Liver (tissue), 9 donors: ENCODE measurements around the gene ADGRL2. TPM values are rescaled to one million over a fixed set of nuclear protein-coding genes. Genes with fewer than 3 reads are reported as not detected.
A peak's percentile ranks its signal among the peaks of the same experiment; 100 is the strongest.

Experiments
- DNase-seq: peaks from one replicate; pipeline ENCODE4 v3.0.0-alpha.2; 2017; ENCODE audit warnings: low spot score
- H3K27ac ChIP-seq, 2 donors: one replicate each; pipeline ENCODE4 v1.7.0; 2013; ENCODE audit warnings: inconsistent platforms in 2 of 2, low read length in 2 of 2, control low read depth in 1 of 2, low read depth in 1 of 2, mild to moderate bottlenecking in 1 of 2
- H3K27me3 ChIP-seq, 4 donors: one replicate each; pipeline versions ENCODE4 v1.6.1 to v1.7.0; 2013; ENCODE audit warnings: low read length in 3 of 4, inconsistent platforms in 1 of 4, mild to moderate bottlenecking in 1 of 4, moderate library complexity in 1 of 4; ENCODE audit not compliant: control insufficient read depth in 4 of 4, insufficient read depth in 4 of 4
- H3K36me3 ChIP-seq, 4 donors: one replicate each; pipeline versions ENCODE4 v1.6.1 to v1.7.0; 2013; ENCODE audit warnings: low read length in 3 of 4, mild to moderate bottlenecking in 3 of 4, low read depth in 1 of 4, moderate library complexity in 1 of 4; ENCODE audit not compliant: control insufficient read depth in 4 of 4, insufficient read depth in 3 of 4
- H3K4me1 ChIP-seq, 4 donors: one replicate each; pipeline versions ENCODE4 v1.6.1 to v1.7.0; 2013; ENCODE audit warnings: low read length in 3 of 4, mild to moderate bottlenecking in 3 of 4, moderate library complexity in 1 of 4; ENCODE audit not compliant: control insufficient read depth in 4 of 4, insufficient read depth in 4 of 4
- H3K4me3 ChIP-seq, 3 donors: one replicate each; pipeline versions ENCODE4 v1.6.1 to v1.7.0; 2013; ENCODE audit warnings: low read length in 3 of 3, control low read depth in 1 of 3, low read depth in 1 of 3, mild to moderate bottlenecking in 1 of 3
- H3K9ac ChIP-seq, 2 donors: one replicate each; pipeline ENCODE4 v1.7.0; 2013; ENCODE audit warnings: low read length in 2 of 2, mild to moderate bottlenecking in 2 of 2, moderate library complexity in 2 of 2, control low read depth in 1 of 2, low read depth in 1 of 2
- H3K9me3 ChIP-seq, 4 donors: one replicate each; pipeline versions ENCODE4 v1.6.1 to v1.7.0; 2013; ENCODE audit warnings: low read length in 3 of 4; ENCODE audit not compliant: control insufficient read depth in 4 of 4
- GABPA ChIP-seq, 2 donors: IDR thresholded peaks in 1 of 2; conservative IDR thresholded peaks in 1 of 2; 2 replicates each; pipeline ENCODE4 v1.6.1; 2016; ENCODE audit warnings: antibody characterized with exemption in 2 of 2, mild to moderate bottlenecking in 1 of 2, moderate library complexity in 1 of 2
- HNF4A ChIP-seq, 2 donors: conservative IDR thresholded peaks; 2 replicates each; pipeline ENCODE4 v1.6.1; 2016; ENCODE audit warnings: antibody characterized with exemption in 2 of 2, mild to moderate bottlenecking in 2 of 2
- JUND ChIP-seq, 2 donors: IDR thresholded peaks; 2 replicates each; pipeline ENCODE4 v1.6.1; 2016; ENCODE audit warnings: antibody characterized with exemption in 2 of 2
- MAX ChIP-seq: IDR thresholded peaks from 2 replicates; pipeline ENCODE4 v1.6.1; 2016; ENCODE audit warnings: antibody characterized with exemption
- NR2F2 ChIP-seq: IDR thresholded peaks from 2 replicates; pipeline ENCODE4 v1.6.1; 2016; ENCODE audit warnings: antibody characterized with exemption
- RAD21 ChIP-seq, 2 donors: IDR thresholded peaks; 2 replicates each; pipeline ENCODE4 v1.6.1; 2016; ENCODE audit warnings: antibody characterized with exemption in 2 of 2, mild to moderate bottlenecking in 2 of 2
- RXRA ChIP-seq, 2 donors: IDR thresholded peaks; 2 replicates each; pipeline ENCODE4 v1.6.1; 2017 to 2018; ENCODE audit warnings: antibody characterized with exemption in 2 of 2, mild to moderate bottlenecking in 1 of 2
- SP1 ChIP-seq: IDR thresholded peaks from 2 replicates; pipeline ENCODE4 v1.6.1; 2018; ENCODE audit warnings: antibody characterized with exemption, mild to moderate bottlenecking
- YY1 ChIP-seq: IDR thresholded peaks from 2 replicates; pipeline ENCODE4 v1.6.1; 2016; ENCODE audit warnings: antibody characterized with exemption, mild to moderate bottlenecking
- WGBS: extraction: QIAGEN DNeasy Blood & Tissue Kit; methylation state at CpG from one replicate; pipeline ENCODE4 v1.1.7; 2013; 5-methylcytosine and 5-hydroxymethylcytosine counted together
- polyA plus RNA-seq, 2 donors: library from polyadenylated mRNA; stranded (reverse) in 1 of 2; unstranded in 1 of 2; fragments of 200-250 nt in 1 of 2; fragments of >200 nt in 1 of 2; fragmentation: Nextera tagmentation in 1 of 2; extraction: Ambion mirVana in 1 of 2; gene quantifications; one replicate each; pipeline versions ENCODE4 v1.2.1 to v1.2.3, GENCODE V29; 2013 to 2015
- total RNA-seq, 2 donors: library from RNA; depleted of rRNA; stranded (reverse); fragments of >200 nt; gene quantifications; one replicate each; pipeline ENCODE4 v1.2.3, GENCODE V29; 2014
- TF ChIP-seq, protein P1 (sequence below): IDR thresholded peaks from 2 replicates; pipeline ENCODE4 v1.6.1; 2016; ENCODE audit warnings: antibody characterized with exemption, mild to moderate bottlenecking
- TF ChIP-seq, protein P2 (sequence below): fragments of 150-350 bp; IDR thresholded peaks from 2 replicates; pipeline ENCODE4 v1.5.1; 2017; ENCODE audit warnings: improper control_type of control experiment, low read depth, low read length; ENCODE audit not compliant: missing input control
- donor health status: healthy.
- donor health status: healthy.
- donor health status: healthy.
- donor health status: healthy.
- donor health status: healthy.

ADGRL2 gene
- total and polyA plus RNA-seq, 4 donors: 21.1 to 82.0 (median 31.7) TPM

DNA sequence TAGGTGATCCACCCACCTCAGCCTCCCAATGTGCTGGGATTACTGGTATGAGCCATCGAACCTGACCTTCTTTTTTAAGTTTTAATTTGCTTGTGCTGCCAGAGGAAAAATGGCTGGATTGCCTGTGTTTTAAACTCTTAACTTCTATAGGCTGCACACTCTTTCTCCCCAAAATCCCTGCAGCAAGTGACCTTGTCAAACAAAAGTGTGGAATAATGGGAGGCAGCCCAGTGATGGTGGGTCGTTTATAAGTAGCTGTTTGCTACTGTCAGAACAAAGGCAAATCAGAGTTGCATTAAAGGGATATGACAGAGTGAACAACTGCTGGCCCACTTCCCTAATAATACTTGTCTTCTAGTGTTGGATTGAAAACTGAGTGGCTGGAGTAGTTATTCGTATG, 74.2 kb downstream of the ADGRL2 start:
- no peaks in the 10 kb centered on the region for H3K9me3 ChIP-seq
- peaks cover 0 to 21% (median 17%) of the 10 kb centered on the region in 4 donors for H3K4me1 ChIP-seq
- H3K27ac ChIP-seq: no peak overlapping the region
- no peaks in the 10 kb centered on the region for H3K27me3 ChIP-seq
- no peak overlapping the region for H3K9ac ChIP-seq
- WGBS: 77% methylated on average over 3 of the region's 3 CpGs
- H3K36me3 ChIP-seq: no peaks in the 10 kb centered on the region
- no peak for DNase-seq
- no peak overlapping the region for H3K4me3 ChIP-seq
- no peak for TF ChIP-seq RAD21 (IDR thresholded peaks at IDR 0.05)
- no peak for TF ChIP-seq HNF4A (conservative IDR thresholded peaks at IDR 0.05)

- Histone ChIP-seq H3K9me3 (no peaks in the 10 kb centered on the region), H3K27me3 (no peaks in the 10 kb centered on the region), H3K9ac (no peak overlapping the region), H3K27ac (peak overlapping the region in 1 of 2 donors; percentile 3), H3K4me1 (peaks cover 0 to 28% (median 18%) of the 10 kb centered on the region in 4 donors), H3K4me3 (no peak overlapping the region), H3K36me3 (no peaks in the 10 kb centered on the region)
- no peak for DNase-seq
- 55% methylated on average over 2 of the region's 2 CpGs for WGBS
- TF ChIP-seq HNF4A (conservative IDR thresholded peaks at IDR 0.05): no peak
- TF ChIP-seq NR2F2: peak; percentile 14
Measured at GRCh38 chr1:81876901-81877733, 76.4 kb downstream of the ADGRL2 start.

GRCh38 chr1:81877940-81878339, 77.2 kb downstream of the ADGRL2 start:
- peaks cover 0 to 28% (median 18%) of the 10 kb centered on the region in 4 donors for H3K4me1 ChIP-seq
- WGBS: 62% methylated on average over 1 of the region's 1 CpG
- TF ChIP-seq RXRA (IDR thresholded peaks at IDR 0.05): no peak
- TF ChIP-seq, protein P1, sequence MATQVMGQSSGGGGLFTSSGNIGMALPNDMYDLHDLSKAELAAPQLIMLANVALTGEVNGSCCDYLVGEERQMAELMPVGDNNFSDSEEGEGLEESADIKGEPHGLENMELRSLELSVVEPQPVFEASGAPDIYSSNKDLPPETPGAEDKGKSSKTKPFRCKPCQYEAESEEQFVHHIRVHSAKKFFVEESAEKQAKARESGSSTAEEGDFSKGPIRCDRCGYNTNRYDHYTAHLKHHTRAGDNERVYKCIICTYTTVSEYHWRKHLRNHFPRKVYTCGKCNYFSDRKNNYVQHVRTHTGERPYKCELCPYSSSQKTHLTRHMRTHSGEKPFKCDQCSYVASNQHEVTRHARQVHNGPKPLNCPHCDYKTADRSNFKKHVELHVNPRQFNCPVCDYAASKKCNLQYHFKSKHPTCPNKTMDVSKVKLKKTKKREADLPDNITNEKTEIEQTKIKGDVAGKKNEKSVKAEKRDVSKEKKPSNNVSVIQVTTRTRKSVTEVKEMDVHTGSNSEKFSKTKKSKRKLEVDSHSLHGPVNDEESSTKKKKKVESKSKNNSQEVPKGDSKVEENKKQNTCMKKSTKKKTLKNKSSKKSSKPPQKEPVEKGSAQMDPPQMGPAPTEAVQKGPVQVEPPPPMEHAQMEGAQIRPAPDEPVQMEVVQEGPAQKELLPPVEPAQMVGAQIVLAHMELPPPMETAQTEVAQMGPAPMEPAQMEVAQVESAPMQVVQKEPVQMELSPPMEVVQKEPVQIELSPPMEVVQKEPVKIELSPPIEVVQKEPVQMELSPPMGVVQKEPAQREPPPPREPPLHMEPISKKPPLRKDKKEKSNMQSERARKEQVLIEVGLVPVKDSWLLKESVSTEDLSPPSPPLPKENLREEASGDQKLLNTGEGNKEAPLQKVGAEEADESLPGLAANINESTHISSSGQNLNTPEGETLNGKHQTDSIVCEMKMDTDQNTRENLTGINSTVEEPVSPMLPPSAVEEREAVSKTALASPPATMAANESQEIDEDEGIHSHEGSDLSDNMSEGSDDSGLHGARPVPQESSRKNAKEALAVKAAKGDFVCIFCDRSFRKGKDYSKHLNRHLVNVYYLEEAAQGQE: no peak
- H3K36me3 ChIP-seq: no peaks in the 10 kb centered on the region
- H3K27me3 ChIP-seq: no peaks in the 10 kb centered on the region
- no peaks in the 10 kb centered on the region for H3K9me3 ChIP-seq
- H3K27ac ChIP-seq: no peak overlapping the region
- H3K9ac ChIP-seq: no peak overlapping the region
- no peak overlapping the region for H3K4me3 ChIP-seq
- DNase-seq: no peak

DNA sequence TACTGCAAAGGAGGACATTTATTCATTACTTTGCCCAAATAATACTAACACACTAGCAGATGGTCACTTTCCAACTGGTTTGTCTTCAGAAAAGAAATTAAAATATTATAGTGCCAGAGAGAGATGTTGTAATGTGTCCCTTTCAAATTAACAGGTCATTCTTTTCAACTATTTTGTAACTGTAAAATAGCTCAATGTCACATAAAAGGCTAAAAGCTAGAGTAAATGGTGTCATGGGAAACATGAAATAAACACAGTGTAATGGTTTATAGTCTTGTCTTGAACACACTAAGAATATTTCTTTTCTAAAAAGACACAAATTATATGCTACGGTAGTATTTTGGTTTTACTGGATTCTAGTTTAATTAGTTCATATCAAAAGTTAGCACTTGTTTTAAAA, 77.8 kb downstream of the ADGRL2 start:
- no peaks in the 10 kb centered on the region for H3K9me3 ChIP-seq
- H3K27ac ChIP-seq: no peak overlapping the region
- DNase-seq: no peak
- TF ChIP-seq SP1 (no peak), YY1 (no peak), GABPA (IDR thresholded peaks at IDR 0.05 in 1 of 2, conservative IDR thresholded peaks at IDR 0.05 in 1 of 2) (no peak), RAD21 (IDR thresholded peaks at IDR 0.05) (no peak), HNF4A (conservative IDR thresholded peaks at IDR 0.05) (no peak), JUND (IDR thresholded peaks at IDR 0.05) (no peak), MAX (no peak)
- TF ChIP-seq, protein P2, sequence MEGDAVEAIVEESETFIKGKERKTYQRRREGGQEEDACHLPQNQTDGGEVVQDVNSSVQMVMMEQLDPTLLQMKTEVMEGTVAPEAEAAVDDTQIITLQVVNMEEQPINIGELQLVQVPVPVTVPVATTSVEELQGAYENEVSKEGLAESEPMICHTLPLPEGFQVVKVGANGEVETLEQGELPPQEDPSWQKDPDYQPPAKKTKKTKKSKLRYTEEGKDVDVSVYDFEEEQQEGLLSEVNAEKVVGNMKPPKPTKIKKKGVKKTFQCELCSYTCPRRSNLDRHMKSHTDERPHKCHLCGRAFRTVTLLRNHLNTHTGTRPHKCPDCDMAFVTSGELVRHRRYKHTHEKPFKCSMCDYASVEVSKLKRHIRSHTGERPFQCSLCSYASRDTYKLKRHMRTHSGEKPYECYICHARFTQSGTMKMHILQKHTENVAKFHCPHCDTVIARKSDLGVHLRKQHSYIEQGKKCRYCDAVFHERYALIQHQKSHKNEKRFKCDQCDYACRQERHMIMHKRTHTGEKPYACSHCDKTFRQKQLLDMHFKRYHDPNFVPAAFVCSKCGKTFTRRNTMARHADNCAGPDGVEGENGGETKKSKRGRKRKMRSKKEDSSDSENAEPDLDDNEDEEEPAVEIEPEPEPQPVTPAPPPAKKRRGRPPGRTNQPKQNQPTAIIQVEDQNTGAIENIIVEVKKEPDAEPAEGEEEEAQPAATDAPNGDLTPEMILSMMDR: no peak
- H3K36me3 ChIP-seq: no peaks in the 10 kb centered on the region
- H3K9ac ChIP-seq: no peak overlapping the region
- WGBS: 96% methylated on average over 1 of the region's 1 CpG
- H3K4me1 ChIP-seq: peaks cover 0 to 28% (median 18%) of the 10 kb centered on the region in 4 donors
- no peak overlapping the region for H3K4me3 ChIP-seq
- no peaks in the 10 kb centered on the region for H3K27me3 ChIP-seq
